HCT116 (cell line): ENCODE data around the gene ANKS1A. TPM values are rescaled to one million over a fixed set of nuclear protein-coding genes. Genes with fewer than 3 reads are reported as not detected.

Experiments
- ATAC-seq: fragments of 200-7000 bp; cut with Tn5 transposase; 2 replicates; pipeline ENCODE4 v1.9.1; 2020; ENCODE audit warnings: mild to moderate bottlenecking, moderate library complexity
- BruUV-seq: library from RNA; stranded (reverse); fragments of 400-500 nt; replicated peaks from 2 replicates; lab custom pipeline; 2021; lab: Mats Ljungman, UMichigan
- CTCF ChIA-PET: fragments of 300-600 bp; sonication (Branson Sonifier 250); formaldehyde crosslinking; loops from one replicate; lab custom pipeline; 2021; ENCODE audit warnings: antibody characterized with exemption; lab: Charles Lee
- POLR2A ChIA-PET: fragments of 300-600, 350-600 bp; sonication (Branson Sonifier 250); formaldehyde crosslinking; loops from one replicate; lab custom pipeline; 2021; ENCODE audit warnings: antibody characterized with exemption; lab: Charles Lee
- RAD21 ChIA-PET, 2 experiments: fragments of 300-600 bp; sonication (Branson Sonifier 250); formaldehyde crosslinking; loops; one replicate each; lab custom pipeline; 2023; ENCODE audit warnings: low total read pairs in 2 of 2; ENCODE audit not compliant: uncharacterized antibody in 2 of 2, unreplicated experiment in 2 of 2, low non-redundant PET in 1 of 2; lab: Charles Lee
- DNase-seq: peaks from one replicate; pipeline ENCODE4 v3.0.0-alpha.2; 2010; ENCODE audit warnings: low read depth, low spot score
- H2AFZ ChIP-seq: fragments of 200-600 bp; shearing (Covaris generic), sonication (generic); 2 replicates; pipeline ENCODE4 v1.6.1; 2017; ENCODE audit warnings: low read depth, mixed run types, mixed read lengths, antibody characterized with exemption, low read length; ENCODE audit not compliant: poor library complexity, severe bottlenecking
- H3K27ac ChIP-seq: 2 replicates; pipeline ENCODE4 v1.5.1; 2012; ENCODE audit warnings: low read depth, low read length
- H3K27me3 ChIP-seq: fragments of 200-600 bp; sonication (generic); 2 replicates; pipeline ENCODE4 v1.6.1; 2016; ENCODE audit warnings: mixed run types, low read length, mixed read lengths; ENCODE audit not compliant: insufficient read depth
- H3K36me3 ChIP-seq, 2 experiments: fragments of 200-500 bp in 1 of 2; fragments of 200-600 bp in 1 of 2; sonication (Bioruptor generic) in 1 of 2; sonication (generic) in 1 of 2; 2 replicates each; pipeline versions ENCODE4 v1.5.1 to v1.6.1; 2014 to 2016; ENCODE audit warnings: low read length in 2 of 2, inconsistent platforms in 1 of 2, mixed read lengths in 1 of 2, mixed run types in 1 of 2; ENCODE audit not compliant: insufficient read depth in 2 of 2, control insufficient read depth in 1 of 2
- H3K4me1 ChIP-seq, 2 experiments: fragments of 200-600 bp in 1 of 2; sonication (generic) in 1 of 2; 2 replicates each; pipeline versions ENCODE4 v1.5.1 to v1.6.1; 2012 to 2017; ENCODE audit warnings: low read length in 2 of 2, inconsistent platforms in 1 of 2, mild to moderate bottlenecking in 1 of 2, mixed read lengths in 1 of 2, mixed run types in 1 of 2, moderate library complexity in 1 of 2; ENCODE audit not compliant: insufficient read depth in 2 of 2, control insufficient read depth in 1 of 2
- H3K4me2 ChIP-seq: fragments of 200-600 bp; sonication (generic); 2 replicates; pipeline ENCODE4 v1.6.1; 2017; ENCODE audit warnings: mixed run types, low read length, mixed read lengths
- H3K4me3 ChIP-seq, 2 experiments: fragments of 200-600 bp in 1 of 2; sonication (generic) in 1 of 2; replicated peaks in 1 of 2; 2 replicates each; pipeline ENCODE4 v1.5.1; 2011 to 2016; ENCODE audit warnings: low read length in 2 of 2, control low read depth in 1 of 2, low read depth in 1 of 2, mild to moderate bottlenecking in 1 of 2, mixed read lengths in 1 of 2, mixed run types in 1 of 2
- H3K79me2 ChIP-seq: fragments of 200-600 bp; sonication (generic); 2 replicates; pipeline ENCODE4 v1.6.1; 2017; ENCODE audit warnings: mild to moderate bottlenecking, mixed run types, low read length, moderate library complexity, mixed read lengths; ENCODE audit not compliant: insufficient read depth
- H3K9ac ChIP-seq: fragments of 200-600 bp; sonication (generic); 2 replicates; pipeline ENCODE4 v1.6.1; 2016; ENCODE audit warnings: low read length, mixed read lengths
- H3K9me2 ChIP-seq: fragments of 200-600 bp; sonication (generic), shearing (Covaris generic); 2 replicates; pipeline ENCODE4 v1.6.1; 2017; ENCODE audit warnings: mixed run types, mild to moderate bottlenecking, moderate library complexity; ENCODE audit not compliant: insufficient read depth
- H3K9me3 ChIP-seq, 2 experiments: fragments of 200-500 bp in 1 of 2; fragments of 200-600 bp in 1 of 2; sonication (Bioruptor generic) in 1 of 2; sonication (generic) in 1 of 2; 2 replicates each; pipeline ENCODE4 v1.6.1; 2014 to 2017; ENCODE audit warnings: low read length in 2 of 2, mixed read lengths in 2 of 2, inconsistent platforms in 1 of 2, low read depth in 1 of 2, mild to moderate bottlenecking in 1 of 2, mixed run types in 1 of 2, moderate library complexity in 1 of 2; ENCODE audit not compliant: control insufficient read depth in 1 of 2, insufficient read depth in 1 of 2
- H4K20me1 ChIP-seq: fragments of 200-600 bp; sonication (generic), shearing (Covaris generic); 2 replicates; pipeline ENCODE4 v1.6.1; 2017; ENCODE audit warnings: mixed run types, mild to moderate bottlenecking, moderate library complexity; ENCODE audit not compliant: insufficient read depth
- RAD21 ChIP-seq: IDR thresholded peaks from 2 replicates; pipeline ENCODE4 v1.6.1; 2012; ENCODE audit warnings: low read depth, mild to moderate bottlenecking
- TCF7L2 ChIP-seq: IDR thresholded peaks from 2 replicates; pipeline ENCODE4 v1.7.0; 2011; ENCODE audit warnings: borderline replicate concordance, inconsistent platforms; ENCODE audit not compliant: insufficient read depth, insufficient read length; ENCODE audit errors: extremely low read depth
- intact Hi-C: fragments of 100-400 bp; cut with micrococcal nuclease; formaldehyde crosslinking; loops from 2 replicates; pipeline ENCODE4 v1.10.0; 2022
- total RNA-seq: library from RNA; stranded (reverse); gene quantifications from one replicate; pipeline ENCODE4 v1.2.1, GENCODE V29; 2021; ENCODE audit not compliant: unreplicated experiment
- TF ChIP-seq, protein P1 (sequence below): IDR thresholded peaks from 2 replicates; pipeline ENCODE4 v1.6.1; 2011; ENCODE audit warnings: mild to moderate bottlenecking, low read length, moderate library complexity; ENCODE audit not compliant: insufficient replicate concordance; ENCODE audit errors: extremely low read depth

Gene ANKS1A
- total RNA-seq, 1 experiment from 2014 or later = 20.6 TPM

DNA sequence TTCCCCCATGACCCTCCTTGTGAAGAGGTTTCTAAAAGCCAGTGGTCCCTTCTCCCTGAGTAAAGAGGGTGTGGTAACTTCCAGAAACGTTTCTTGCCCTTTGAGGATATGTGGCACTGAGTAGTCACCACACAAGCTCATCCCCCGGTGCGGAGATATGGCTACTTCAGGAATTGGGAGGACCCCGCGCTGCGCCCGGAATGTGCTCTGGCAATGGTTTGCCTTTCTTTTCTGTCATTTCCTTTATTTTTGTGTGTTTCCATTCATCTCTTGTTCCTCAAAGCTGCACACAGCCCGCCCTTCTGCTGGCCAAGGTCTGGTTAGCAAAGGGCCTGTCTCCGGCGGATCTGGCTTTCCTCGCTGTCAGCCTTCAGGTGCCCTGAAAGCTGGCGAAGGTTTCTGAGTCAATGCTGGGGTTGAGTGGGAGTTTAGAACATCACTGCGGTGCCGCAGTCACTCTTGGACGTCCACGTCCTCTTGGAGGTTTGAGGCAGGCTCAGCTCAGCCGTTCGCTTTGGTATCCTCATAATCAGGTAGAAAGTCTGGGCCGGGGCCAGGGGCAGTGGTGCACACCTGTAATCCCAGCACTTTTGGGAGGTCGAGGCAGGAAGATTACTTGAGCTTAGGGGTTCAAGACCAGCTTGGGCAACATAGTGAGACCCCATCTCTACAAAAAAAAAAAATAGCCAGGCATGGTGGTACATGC, 184.9 kb downstream of the ANKS1A start:
- CTCF ChIA-PET = no interaction called here
- no peak for DNase-seq
- TF ChIP-seq, protein P1, sequence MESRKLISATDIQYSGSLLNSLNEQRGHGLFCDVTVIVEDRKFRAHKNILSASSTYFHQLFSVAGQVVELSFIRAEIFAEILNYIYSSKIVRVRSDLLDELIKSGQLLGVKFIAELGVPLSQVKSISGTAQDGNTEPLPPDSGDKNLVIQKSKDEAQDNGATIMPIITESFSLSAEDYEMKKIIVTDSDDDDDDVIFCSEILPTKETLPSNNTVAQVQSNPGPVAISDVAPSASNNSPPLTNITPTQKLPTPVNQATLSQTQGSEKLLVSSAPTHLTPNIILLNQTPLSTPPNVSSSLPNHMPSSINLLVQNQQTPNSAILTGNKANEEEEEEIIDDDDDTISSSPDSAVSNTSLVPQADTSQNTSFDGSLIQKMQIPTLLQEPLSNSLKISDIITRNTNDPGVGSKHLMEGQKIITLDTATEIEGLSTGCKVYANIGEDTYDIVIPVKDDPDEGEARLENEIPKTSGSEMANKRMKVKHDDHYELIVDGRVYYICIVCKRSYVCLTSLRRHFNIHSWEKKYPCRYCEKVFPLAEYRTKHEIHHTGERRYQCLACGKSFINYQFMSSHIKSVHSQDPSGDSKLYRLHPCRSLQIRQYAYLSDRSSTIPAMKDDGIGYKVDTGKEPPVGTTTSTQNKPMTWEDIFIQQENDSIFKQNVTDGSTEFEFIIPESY = no peak
- TF ChIP-seq RAD21 = no peak
- no TSS peak for BruUV-seq
- POLR2A ChIA-PET = no interaction called here
- Histone ChIP-seq H3K9ac (no peak overlapping the region), H2AFZ (no peak overlapping the region), H3K4me3 (no peak overlapping the region), H3K27me3 (no peaks in the 10 kb centered on the region), H3K9me2 (no peaks in the 10 kb centered on the region), H3K79me2 (no peaks in the 10 kb centered on the region), H3K9me3 (no peaks in the 10 kb centered on the region), H4K20me1 (no peaks in the 10 kb centered on the region), H3K36me3 (peaks cover 0 to 2% of the 10 kb centered on the region in 2 experiments; a peak in 2 of 4 replicates), H3K4me2 (no peak overlapping the region), H3K27ac (no peak overlapping the region), H3K4me1 (no peaks in the 10 kb centered on the region)
- no peak for ATAC-seq
- RAD21 ChIA-PET = no interaction called here
- intact Hi-C loops = no loop called here

DNA sequence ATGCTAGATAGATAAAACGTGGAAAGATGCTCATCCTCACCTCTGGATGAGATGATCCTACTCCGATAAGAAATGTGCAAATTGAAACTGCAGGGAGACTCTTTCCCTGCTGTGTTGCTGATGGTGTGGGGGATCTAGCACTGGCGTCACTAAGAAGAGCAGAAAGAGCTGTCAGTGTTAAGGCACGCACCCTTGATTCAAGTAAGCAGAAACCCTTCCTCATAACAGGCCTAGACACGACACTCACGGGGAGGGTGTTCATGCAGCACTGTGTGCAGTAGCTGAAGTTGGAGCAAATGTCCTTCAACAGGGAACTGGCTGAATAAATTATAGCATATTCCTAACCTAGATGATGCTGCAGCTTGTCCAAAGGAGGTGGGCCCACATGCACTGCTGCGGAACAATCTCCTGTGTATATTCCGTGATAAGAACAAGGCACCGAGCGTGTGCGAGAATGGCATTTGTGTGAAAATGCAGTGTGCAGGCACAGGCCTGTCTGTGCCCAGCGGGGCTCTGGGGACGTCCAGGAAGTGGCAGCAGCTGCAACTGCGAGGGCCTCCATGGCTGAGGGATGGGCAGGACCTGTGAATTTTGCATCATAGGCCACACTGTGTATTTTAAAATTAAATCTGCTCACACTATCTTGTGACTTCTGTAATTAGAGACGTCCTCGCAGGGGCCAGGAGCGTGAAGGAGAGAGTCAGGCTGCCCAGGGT, 188.1 kb downstream of the ANKS1A start:
- ChIA-PET CTCF (no interaction called here), POLR2A (no interaction called here), RAD21 (no interaction called here)
- no peak for TF ChIP-seq TCF7L2
- intact Hi-C loops = no loop called here
- ATAC-seq (no peak), DNase-seq (no peak)
- Histone ChIP-seq H3K4me1 (no peaks in the 10 kb centered on the region), H4K20me1 (no peaks in the 10 kb centered on the region), H2AFZ (no peak overlapping the region), H3K9me3 (no peaks in the 10 kb centered on the region), H3K4me2 (no peak overlapping the region), H3K36me3 (peaks cover 0 to 2% of the 10 kb centered on the region in 2 experiments; a peak in 2 of 4 replicates), H3K9me2 (no peaks in the 10 kb centered on the region), H3K9ac (no peak overlapping the region), H3K27ac (no peak overlapping the region), H3K4me3 (no peak overlapping the region), H3K79me2 (no peaks in the 10 kb centered on the region), H3K27me3 (no peaks in the 10 kb centered on the region)
- BruUV-seq = no TSS peak
